HG03097 (cell line): ENCODE measurements around the gene CDCA4.
"Not testable (repeated sequence)": the region's sequence is repeated elsewhere in the genome, so short reads cannot be mapped to it uniquely, and the experiment has no call there.

Experiments
- ATAC-seq: cut with Tn5 transposase; IDR thresholded peaks from one replicate; pipeline ENCODE4 v1.9.1; 2021; ENCODE audit not compliant: unreplicated experiment, low FRiP score

CDCA4 gene

DNA sequence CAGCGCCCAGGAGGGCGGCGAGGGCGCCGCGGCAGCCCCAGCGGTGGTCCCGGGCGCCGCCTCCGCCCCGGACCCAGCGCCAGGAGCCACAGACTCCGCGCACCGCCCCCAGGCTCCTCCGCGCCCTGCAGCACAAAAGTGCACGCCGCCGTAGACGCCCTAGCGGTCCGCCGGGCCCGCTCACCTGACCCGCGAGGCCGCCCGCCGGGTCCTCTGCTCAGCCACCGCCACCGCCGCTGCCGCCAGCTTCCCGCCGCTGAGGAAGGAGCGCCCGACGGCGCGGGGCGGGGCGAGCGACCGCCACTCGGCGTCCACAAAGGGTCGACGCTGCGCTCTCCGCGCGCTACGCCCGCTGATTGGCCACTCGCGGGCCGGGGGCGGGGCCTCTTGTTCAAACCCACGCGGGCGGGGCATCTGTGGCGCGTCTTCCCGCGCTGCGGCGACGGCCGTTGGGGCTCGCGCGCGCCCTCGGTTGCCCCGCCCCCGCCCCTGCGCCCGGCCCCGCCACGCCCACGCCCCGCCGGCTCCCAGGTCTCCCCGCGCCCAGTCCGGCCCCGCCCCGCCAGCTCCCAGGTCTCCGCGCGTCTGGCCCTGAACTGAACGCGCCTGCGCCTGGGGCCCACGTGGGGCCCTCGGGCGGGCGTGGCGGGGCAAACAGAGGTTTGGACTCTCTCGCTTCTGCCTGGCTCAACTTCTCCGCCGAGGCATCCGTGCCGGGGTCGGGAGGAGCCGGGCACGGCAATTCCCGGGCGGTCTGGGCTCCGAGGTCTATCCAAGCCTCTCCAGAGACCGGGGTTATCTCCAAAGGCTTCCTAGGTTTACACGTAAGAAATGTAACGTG, at the start of gene CDCA4:
Gene CDCA4 (minus strand): TSS at position 269 of the 841 bp plus-strand sequence. CDS start 9,154 bp downstream, outside the sequence.
- ATAC-seq = peak; percentile 75

DNA sequence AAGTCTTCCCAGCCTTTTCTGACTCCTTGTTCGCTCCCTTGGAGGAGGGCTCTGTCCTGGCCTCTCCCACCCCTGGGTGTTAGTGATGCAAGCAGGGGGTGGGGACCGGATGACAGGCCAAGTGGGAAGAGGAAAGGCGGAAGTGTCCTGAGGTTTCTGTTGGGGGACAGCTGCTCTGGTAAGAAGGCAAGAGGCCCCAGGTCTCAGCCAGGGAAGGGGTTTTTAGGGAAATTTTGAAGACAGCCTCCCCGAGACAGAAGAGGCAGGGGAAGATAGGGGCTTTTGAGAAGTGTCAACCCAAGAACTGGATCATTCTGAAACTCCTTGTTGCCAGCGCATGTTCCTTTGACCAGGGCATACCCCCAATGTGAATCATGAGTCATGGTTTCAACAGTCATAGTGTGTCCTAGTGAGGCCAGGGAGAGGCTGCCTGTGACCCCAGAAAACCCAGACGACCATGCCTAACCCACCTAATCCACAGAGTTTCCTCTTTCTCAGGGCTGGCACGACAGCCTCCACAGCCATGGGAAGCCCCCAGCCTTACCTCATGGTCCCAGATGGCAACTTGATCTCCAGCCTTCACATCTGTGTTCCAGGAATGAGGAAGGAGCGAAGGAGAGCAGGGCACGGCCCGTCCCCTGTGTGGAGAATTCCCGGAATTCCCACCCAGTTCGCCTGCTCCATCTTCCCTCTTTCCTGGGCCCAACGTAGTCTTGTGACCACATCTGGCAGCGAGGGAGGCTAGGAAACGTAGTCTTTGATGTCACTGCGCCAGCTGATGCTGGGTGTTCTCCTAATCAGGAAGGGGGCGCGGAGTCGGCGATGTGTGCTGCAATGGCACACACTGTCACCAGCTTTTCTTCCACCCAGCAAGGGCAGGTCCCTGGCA, 49.2 kb upstream of the CDCA4 start:
- peak; percentile 36 for ATAC-seq

DNA sequence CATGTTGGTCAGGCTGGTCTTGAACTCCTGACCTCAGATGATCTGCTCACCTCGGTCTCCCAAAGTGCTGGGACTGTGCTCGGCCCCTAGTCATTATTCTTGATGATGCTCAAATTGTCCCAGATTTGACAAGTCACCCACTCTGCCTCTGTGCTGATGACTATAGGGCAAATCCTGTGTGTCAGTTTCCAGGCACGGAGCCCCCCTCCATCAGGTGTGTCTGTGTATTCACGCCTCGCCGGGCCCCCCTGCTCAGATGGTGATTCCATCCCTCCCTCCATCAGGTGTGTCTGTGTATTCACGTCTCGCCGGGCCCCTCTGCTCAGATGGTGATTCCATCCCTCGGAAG, 48.6 kb upstream of the CDCA4 start:
- no peak for ATAC-seq

DNA sequence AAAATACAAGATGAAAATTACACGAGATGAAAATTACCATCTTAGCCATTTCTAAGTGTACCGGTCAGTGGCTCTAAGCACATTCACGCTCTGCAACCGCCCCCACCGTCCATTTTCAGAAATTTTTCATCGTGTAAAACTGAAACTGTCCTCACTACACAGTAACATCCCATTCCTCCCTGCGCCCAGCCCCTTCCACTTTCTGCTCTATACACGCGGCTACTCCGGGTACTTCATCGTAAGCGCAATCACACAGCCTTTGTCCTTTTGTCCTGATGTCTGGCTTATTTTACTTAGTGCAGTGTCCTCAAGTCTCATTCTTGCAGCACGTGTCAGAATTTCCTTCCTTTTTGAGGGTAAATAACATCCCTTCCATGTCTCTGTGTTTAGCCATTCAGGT, 47.9 kb upstream of the CDCA4 start:
- no peak for ATAC-seq

DNA sequence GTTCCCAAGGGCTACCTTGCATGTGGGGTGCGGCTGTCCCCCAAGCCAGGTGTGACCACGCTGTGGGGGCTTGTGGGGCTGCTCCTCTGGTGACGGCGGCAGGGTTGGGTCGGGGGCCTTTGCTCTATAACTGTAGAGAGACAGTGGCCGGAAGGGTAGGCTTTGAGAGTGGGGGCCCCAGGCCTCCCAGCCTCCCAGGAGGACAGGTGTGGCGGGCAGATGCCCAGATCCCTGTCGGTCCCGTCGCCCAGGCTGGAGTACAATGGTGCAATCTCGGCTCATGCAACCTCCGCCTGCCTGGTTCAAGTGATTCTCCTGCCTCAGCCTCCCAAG, 47.1 kb upstream of the CDCA4 start:
- no peak for ATAC-seq

DNA sequence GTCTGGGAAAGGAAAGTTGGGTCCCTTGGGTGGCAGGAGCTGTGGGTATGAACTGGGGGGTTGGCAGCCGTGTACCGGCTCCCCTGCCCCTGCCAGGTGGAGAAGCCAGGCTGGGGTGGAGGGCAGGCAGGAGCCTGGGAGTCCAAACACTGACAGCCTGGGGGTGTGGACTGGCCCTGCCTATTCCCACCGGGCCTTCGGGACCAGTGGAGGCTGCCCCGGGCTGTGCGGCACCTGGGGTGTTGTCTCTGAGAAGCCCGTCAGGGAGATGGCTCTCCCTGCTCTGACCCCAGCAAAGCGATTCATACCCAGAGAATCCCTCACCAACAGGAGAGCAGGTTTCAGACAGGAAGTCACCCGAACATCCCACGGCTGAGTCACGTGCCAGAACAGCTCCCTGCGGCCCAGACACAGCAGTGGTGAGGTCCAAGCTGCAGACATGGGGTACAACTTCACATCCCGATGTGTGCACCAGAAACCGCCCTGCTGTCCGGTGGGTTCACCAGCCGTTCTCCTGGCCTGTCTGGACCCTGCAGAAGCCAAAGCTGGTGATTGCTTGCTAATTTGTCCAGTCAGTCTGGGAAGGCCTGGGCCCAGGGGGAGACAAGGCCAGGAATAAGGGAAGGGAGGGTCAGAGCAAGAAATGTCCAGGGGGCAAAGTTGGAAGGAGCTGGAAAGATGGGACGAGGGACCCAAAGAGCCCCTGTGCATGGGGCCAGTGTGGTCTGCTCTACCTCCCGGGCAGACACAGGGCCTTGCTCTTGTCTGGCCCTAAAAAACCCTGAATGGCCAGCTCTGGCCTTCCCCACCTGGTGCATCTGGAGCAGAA, 46.5 kb upstream of the CDCA4 start:
- no peak for ATAC-seq

DNA sequence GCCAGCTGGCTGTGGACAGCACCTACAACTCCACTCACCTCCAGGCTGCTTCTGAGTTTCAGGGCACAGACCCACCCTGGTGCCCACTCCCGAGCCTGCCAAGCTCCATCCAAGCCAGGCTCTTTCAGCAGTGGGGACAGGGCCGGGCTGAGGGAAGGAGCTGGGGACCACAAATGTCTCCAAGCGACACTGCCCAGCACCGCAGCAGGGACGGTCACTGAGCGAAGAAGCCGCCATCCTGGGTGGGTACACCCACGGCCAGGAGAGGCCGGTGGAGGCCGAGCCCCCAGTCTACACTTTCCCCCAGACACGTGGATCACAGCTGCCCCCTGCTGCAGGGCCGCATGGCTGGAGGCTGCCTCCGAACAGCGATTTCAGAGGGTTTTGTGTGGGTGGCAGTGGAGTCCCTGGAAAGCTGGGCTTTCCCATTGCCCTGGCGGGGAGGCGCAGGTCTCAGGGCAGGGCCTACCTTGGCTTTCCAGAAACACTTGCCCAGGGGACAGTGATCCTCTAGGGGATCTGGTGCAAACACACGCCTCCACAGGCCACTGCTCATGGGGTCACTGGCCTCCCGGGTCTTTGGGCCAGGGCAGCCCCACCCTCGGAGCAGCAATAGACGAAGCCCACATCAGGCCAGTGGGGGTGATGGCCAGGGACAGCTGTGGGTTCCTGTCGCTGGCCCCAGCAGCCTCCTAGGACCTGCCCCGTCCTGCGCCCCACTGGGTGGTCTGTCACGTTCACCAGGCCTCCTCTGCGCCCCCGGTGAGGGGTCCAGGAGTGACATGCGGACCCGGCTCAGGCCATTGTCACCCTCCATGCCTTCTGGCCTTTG, 45.6 kb upstream of the CDCA4 start:
- ATAC-seq = no peak

DNA sequence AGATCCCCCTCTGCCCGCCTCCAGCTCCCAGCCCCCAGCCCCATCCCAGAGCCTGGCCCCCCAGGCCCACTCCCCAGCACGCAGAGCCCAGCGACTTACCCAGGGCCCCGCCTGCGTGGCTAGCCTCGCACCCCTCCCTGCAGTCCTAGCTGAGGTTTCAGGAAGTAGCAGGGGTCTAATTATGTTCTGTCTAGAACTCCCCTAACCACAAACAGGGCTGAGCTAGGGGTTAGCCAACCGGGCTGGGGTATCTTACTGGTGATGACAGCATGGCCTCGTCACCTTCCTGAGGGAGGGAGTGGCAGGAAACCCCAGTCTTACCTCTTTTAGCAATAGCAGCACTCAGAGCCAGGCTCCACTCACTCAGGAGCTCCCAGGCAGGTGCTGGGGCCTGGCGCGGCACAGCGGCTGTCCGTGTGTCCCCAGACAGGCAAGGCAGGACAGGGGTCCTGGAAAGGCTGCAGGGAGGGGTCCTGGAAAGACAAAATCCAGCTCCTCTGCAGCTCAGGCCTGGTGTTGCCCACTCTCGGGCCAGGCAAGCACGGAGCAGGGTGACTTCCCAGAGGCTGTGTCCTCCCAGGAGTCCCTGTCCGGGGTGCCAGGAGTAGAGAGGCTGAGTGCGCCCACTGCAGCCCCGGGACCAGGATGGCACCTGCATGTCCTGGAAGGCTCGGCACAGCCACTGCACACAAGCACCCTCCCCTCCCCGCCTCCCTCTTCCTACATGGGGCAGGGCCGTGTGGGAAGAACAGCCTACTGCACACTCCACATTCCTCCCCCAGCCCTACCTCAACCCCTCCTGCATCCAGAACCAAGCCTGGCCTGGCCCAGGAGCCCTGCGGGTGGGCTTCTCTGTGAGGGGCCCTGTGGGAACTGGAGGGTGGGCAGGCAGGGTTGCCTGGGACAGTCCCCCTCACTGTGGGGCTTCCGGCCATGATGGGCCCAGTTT, 44.7 kb upstream of the CDCA4 start, which contains the start of gene GPR132:
Gene GPR132 (minus strand): TSS at position 151 of the 949 bp plus-strand sequence. CDS start 10,010 bp downstream, outside the sequence.
- peak; percentile 35 for ATAC-seq

DNA sequence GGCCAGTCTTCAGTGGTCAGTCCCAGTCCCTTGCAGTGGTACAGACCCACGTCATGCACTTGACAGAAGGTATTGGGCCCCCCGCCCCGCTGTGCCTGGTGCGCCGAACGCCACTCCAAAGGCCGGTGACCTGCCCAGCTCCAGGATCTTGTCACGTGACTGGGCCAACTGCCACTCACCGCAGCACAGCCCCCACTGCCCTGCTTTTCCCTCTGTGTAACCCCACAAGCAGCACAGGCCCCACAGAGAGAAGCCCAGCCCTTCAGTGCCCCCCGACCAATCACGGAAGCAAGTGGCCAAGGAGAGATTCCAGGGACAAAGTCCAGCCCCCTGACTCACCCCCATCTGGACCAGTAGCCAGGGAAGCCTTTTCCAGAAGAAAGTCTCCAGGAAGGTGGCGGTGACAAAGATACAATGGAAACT, 43.8 kb upstream of the CDCA4 start:
- no peak for ATAC-seq

DNA sequence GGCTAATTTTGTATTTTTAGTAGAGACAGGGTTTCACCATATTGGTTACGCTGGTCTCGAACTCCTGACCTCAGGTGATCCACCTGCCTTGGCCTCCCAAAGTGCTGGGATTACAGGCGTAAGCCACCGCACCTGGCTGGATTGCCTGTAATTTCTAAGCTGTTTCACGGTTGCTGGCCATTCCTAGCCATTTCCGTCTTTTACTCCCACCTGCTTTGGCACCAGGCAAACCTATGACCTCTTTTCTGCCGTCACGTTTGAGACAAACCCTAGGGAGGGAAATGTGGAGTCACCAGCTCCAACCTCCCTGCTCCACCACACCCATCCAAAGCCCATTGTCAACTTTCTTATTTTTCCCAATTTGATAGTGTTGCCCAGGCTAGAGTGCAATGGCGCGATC, 43.1 kb upstream of the CDCA4 start:
- ATAC-seq = no peak

DNA sequence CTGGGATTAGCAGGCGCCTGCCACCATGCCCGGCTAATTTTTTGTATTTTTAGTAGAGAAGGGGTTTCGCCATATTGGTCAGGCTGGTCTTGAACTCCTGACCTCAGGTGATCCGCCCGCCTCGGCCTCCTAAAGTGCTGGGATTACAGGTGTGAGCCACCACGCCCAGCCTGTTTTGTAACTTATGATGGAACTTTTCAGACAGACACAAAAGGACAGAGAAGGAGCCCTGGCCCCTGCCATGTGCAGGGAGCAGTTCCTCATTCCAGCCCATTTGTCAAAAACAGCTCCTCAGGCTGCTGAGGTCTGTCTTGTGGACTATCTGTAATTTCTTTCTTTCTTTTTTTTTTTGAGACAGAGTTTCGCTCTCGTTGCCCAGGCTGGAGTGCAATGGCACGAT, 42.6 kb upstream of the CDCA4 start:
- not testable (repeated sequence) for ATAC-seq

DNA sequence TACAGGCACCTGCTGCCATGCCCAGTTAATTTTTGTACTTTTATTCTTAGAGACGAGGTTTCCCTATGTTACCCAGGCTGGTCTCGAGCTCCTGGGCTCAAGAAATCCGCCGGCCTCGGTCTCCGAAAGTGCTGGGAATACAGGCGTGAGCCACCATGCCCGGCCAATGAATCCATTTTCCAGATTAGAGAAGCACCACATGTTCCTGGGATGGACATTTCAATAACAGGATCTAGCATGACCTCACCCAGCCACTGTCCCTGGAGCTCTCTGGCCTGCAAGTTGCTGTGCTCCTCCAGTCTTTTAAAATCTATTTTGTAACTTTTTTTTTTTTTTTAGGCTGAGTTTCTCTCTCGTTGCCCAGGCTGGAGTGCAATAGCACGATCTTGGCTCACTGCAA, 42.2 kb upstream of the CDCA4 start:
- ATAC-seq = no peak

DNA sequence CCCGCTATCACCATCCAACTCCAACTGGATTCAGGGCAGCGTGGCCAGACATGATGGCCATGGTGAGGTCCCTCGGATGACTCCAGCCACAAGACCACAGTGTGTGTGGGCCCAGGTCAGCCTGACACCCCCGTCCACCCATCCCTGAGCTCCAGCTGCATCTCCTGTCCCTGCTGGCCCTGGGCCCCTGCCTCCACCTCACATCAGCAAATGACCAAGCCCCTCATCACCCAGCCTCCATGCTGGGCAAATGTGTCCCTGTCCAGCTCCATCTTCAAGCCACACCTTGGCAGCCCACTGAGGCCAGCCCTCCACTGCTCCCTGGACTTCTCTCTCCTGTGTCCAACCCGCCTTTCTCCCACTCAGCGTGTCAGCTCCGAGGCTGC, 41.2 kb upstream of the CDCA4 start:
- no peak for ATAC-seq

DNA sequence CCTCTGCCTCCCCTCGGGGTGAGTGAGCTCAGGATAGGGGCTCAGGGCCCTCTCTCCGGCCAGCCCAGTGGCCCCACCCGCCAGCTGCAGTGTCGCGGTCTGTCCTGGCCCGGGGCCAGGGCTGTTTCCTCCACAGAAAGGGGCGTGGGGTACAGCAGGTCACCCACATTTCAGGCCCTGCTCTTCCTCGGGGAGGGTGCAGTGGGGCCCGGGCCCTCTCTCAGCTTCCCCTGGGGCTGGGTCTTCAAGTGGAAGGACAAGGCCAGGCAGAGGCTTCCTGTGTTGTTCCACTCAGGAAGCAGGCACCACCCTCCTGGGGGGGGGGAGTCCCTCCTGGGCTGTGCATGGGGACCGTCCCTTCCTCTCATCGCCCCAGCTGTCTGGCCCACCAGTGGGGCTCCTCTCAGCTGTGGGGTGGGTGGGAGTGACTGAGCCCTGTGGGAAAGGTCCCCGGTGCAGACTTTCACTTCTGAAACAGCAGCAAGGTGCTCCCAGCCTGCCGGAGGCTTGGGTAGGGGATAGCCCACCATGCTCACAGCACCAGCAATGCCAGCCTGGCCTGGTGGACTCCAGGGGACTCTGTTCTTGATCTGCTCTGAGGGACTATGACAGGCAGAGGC, 40.7 kb upstream of the CDCA4 start:
- ATAC-seq = peak; percentile 25

DNA sequence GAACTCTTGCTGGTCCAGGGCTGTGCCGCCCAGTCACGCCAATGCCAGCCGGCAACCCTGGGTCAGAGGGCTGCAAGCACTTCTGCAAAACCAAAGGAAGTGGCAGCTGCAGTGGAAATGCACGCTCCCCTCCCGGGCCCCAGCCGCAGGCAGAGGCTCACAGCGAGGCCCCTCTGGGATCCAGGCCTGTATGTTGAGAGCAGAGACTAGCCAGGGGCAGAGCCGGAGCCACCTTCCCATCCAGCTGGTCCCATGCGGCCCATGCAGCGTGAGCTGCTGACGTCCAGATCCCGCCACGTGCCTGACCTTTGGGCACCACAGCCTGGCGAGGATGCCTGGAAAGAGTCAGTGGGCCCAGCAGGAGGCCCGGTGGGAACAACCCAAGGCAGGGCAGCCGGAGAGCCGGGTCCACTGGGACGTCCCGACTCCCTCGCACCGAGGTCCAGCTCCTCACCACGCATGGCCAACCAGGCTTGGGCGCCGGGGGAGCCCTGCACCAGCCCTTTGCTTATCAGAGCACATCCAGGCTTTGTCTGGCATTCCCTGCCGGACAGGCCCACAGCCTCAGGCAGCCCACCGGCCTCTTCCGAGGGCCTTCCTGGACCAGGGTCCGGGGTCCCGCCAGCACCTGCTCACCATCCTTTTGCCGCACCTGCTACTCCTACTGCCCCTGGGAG, 40.0 kb upstream of the CDCA4 start:
- ATAC-seq = no peak

DNA sequence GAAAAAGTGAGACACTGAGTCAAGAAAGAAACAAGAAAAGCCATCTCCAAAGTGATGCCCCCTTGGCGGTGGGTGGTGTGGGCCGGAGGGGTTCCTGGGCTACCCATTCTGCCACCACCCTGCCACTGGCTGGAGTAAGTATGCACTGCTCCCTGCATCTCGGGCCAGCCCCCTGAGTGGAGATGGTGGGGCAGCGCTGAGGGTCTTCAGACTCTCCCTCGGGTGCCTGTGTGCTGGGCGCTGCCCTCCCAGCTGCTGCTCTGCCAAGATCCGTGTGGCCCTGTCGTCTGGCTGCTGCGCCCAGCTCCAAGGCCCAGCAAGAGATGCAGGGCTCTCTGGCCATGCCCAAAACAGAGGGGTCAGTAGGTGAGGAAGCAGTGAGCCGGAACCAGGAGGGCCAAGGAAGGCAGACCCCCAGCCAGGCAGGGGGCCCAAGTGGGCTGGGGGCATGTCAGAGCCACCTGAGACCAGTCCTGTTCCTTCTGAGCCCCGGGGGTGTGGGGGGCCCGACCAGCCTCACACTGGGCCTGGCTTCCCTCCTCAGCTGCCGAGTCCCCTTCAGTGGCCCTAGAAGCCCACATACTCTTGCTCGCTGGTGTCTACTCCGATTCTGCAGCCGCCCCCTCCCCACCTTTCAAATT, 39.2 kb upstream of the CDCA4 start:
- ATAC-seq = no peak
